ENCODE results near the gene NHS.

DNA sequence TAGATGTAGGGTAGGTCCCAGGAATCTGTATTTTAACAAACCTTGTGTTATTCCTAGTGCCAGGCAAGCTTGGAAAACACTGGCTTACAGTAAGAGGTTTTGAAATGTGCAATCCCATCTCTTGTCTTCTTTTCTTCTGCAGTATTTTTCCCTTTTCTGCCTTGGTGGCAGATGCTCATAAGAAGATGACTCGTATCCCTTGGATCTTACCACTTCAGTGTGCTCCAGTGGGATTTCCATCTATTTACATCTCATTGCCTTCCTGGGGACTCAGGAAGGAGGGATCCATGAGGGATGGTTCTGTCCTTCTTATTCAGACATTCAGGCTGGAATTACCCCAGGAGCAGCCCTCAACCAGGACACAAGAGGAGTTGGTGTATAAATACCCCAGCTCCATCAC is 136.6 kb downstream of the NHS start:
- TF ChIP-seq, protein P1, sequence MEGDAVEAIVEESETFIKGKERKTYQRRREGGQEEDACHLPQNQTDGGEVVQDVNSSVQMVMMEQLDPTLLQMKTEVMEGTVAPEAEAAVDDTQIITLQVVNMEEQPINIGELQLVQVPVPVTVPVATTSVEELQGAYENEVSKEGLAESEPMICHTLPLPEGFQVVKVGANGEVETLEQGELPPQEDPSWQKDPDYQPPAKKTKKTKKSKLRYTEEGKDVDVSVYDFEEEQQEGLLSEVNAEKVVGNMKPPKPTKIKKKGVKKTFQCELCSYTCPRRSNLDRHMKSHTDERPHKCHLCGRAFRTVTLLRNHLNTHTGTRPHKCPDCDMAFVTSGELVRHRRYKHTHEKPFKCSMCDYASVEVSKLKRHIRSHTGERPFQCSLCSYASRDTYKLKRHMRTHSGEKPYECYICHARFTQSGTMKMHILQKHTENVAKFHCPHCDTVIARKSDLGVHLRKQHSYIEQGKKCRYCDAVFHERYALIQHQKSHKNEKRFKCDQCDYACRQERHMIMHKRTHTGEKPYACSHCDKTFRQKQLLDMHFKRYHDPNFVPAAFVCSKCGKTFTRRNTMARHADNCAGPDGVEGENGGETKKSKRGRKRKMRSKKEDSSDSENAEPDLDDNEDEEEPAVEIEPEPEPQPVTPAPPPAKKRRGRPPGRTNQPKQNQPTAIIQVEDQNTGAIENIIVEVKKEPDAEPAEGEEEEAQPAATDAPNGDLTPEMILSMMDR (IDR thresholded peaks at IDR 0.05), result no peak
- no peak for TF ChIP-seq POLR2A (IDR thresholded peaks at IDR 0.05)
- no peak for TF ChIP-seq EP300 (IDR thresholded peaks at IDR 0.05)
